ENCODE data around the gene SALL3.

The SALL3 gene

GRCh38 chr18:79008356-79008940 lies 28.8 kb downstream of the SALL3 start:
- DNase-seq: no peak

GRCh38 chr18:79010802-79011201 lies 31.2 kb downstream of the SALL3 start:
- DNase-seq: no peak

GRCh38 chr18:79011300-79011870 lies 31.8 kb downstream of the SALL3 start:
- DNase-seq: no peak

- no peak for DNase-seq
These were observed 34.3 kb downstream of the SALL3 start for GRCh38 chr18:79013869-79014268.

GRCh38 chr18:79018911-79019310 lies 39.3 kb downstream of the SALL3 start:
- DNase-seq: no peak

- DNase-seq: no peak
These were observed 40.3 kb downstream of the SALL3 start for GRCh38 chr18:79019881-79020280.

GRCh38 chr18:79022603-79023002 lies 43.0 kb downstream of the SALL3 start:
- DNase-seq: no peak

GRCh38 chr18:79026491-79026890 lies 46.9 kb downstream of the SALL3 start:
- DNase-seq: no peak

GRCh38 chr18:79030680-79031079 lies 51.1 kb downstream of the SALL3 start:
- no peak for DNase-seq

GRCh38 chr18:79042276-79042675 lies 62.7 kb downstream of the SALL3 start:
- DNase-seq: no peak

GRCh38 chr18:79043288-79043687 lies 63.7 kb downstream of the SALL3 start:
- DNase-seq: no peak

- DNase-seq: no peak
These were observed 66.9 kb downstream of the SALL3 start for GRCh38 chr18:79046522-79046921.

- DNase-seq: no peak
These were observed 68.1 kb downstream of the SALL3 start for GRCh38 chr18:79047556-79048244.

- no peak for DNase-seq
These were observed 68.6 kb downstream of the SALL3 start for GRCh38 chr18:79048245-79048632.

- DNase-seq: no peak
These were observed 69.9 kb downstream of the SALL3 start for GRCh38 chr18:79049506-79049905.
